ENCODE measurements around the gene ITIH4. TPM values are rescaled to one million over a fixed set of nuclear protein-coding genes. Genes with fewer than 3 reads are reported as not detected.

ITIH4 gene
- total RNA-seq, 4 donors from 2014 or later: 1.2 to 7.0 (median 3.4) TPM

- peaks cover 0 to 39% of the 10 kb centered on the region in 2 donors for H3K36me3 ChIP-seq
- H3K9me3 ChIP-seq: no peaks in the 10 kb centered on the region
- peaks cover 0 to 48% (median 18%) of the 10 kb centered on the region in 3 donors for H3K4me1 ChIP-seq
- no peak for ATAC-seq
- TF ChIP-seq POLR2A (IDR thresholded peaks at IDR 0.05): no peak
- TF ChIP-seq EP300 (IDR thresholded peaks at IDR 0.05): no peak
- no peak for TF ChIP-seq POLR2AphosphoS5 (IDR thresholded peaks at IDR 0.05)
- no peak for TF ChIP-seq CTCF (IDR thresholded peaks at IDR 0.05)
- H3K27me3 ChIP-seq: no peaks in the 10 kb centered on the region
- peak overlapping the region in 1 of 2 donors; percentile 15 for H3K4me3 ChIP-seq
- peak overlapping the region in 2 of 4 donors; percentile 67 to 75 for H3K27ac ChIP-seq
- 90 to 98% methylated on average over 4 to 9 of the region's 14 CpGs for WGBS, 2 donors (ENCODE audit: low coverage in 1 of 2)
Observed at GRCh38 chr3:52833202-52833601, 2.7 kb upstream of the ITIH4 start.

GRCh38 chr3:52831500-52832301, 1.2 kb upstream of the ITIH4 start:
- Histone ChIP-seq H3K4me1 (peaks cover 0 to 48% (median 18%) of the 10 kb centered on the region in 3 donors), H3K27ac (peak overlapping the region in 3 of 4 donors; percentile 35 to 54 (median 43)), H3K27me3 (no peaks in the 10 kb centered on the region), H3K4me3 (no peak overlapping the region), H3K36me3 (peaks cover 0 to 30% of the 10 kb centered on the region in 2 donors), H3K9me3 (no peaks in the 10 kb centered on the region)
- TF ChIP-seq POLR2A (IDR thresholded peaks at IDR 0.05) (no peak), POLR2AphosphoS5 (IDR thresholded peaks at IDR 0.05) (peak; percentile 28)
- peak; percentile 46 for ATAC-seq
- WGBS, 2 donors (ENCODE audit: low coverage in 1 of 2): 5 to 72% methylated on average over 3 to 4 of the region's 21 CpGs

GRCh38 chr3:52829906-52830463, 487 bp downstream of the ITIH4 start:
- H3K27me3 ChIP-seq: no peaks in the 10 kb centered on the region
- 88 to 100% methylated on average over 1 to 5 of the region's 10 CpGs for WGBS, 2 donors (ENCODE audit: low coverage in 1 of 2)

GRCh38 chr3:52829482-52829881, 990 bp downstream of the ITIH4 start:
- WGBS, 2 donors (ENCODE audit: low coverage in 1 of 2): 100% methylated on average over 1 of the region's 3 CpGs; no CpG with 5 or more reads in 1 of the 2 donors
- Histone ChIP-seq H3K27me3 (no peaks in the 10 kb centered on the region), H3K36me3 (peaks cover 0 to 22% of the 10 kb centered on the region in 2 donors), H3K4me1 (peaks cover 0 to 27% (median 6%) of the 10 kb centered on the region in 3 donors), H3K27ac (no peak overlapping the region), H3K4me3 (no peak overlapping the region), H3K9me3 (no peaks in the 10 kb centered on the region)
- no peak for TF ChIP-seq POLR2AphosphoS5 (IDR thresholded peaks at IDR 0.05)
- no peak for TF ChIP-seq EP300 (IDR thresholded peaks at IDR 0.05)
- ATAC-seq: no peak

More at GRCh38 chr3:52829906-52830463, 487 bp downstream of the ITIH4 start:
- TF ChIP-seq POLR2AphosphoS5 (IDR thresholded peaks at IDR 0.05) (no peak), CTCF (IDR thresholded peaks at IDR 0.05) (no peak), EP300 (IDR thresholded peaks at IDR 0.05) (no peak), POLR2A (IDR thresholded peaks at IDR 0.05) (no peak)
- no peak for ATAC-seq
- H3K4me3 ChIP-seq: no peak overlapping the region
- H3K36me3 ChIP-seq: peaks cover 0 to 23% of the 10 kb centered on the region in 2 donors
- no peaks in the 10 kb centered on the region for H3K9me3 ChIP-seq
- peaks cover 0 to 32% (median 6%) of the 10 kb centered on the region in 3 donors for H3K4me1 ChIP-seq
- H3K27ac ChIP-seq: no peak overlapping the region

GRCh38 chr3:52827866-52828376, 2.6 kb downstream of the ITIH4 start:
- TF ChIP-seq EP300 (IDR thresholded peaks at IDR 0.05) (no peak), CTCF (IDR thresholded peaks at IDR 0.05) (no peak), POLR2AphosphoS5 (IDR thresholded peaks at IDR 0.05) (no peak), POLR2A (IDR thresholded peaks at IDR 0.05) (no peak)

More at GRCh38 chr3:52827866-52828376, 2.6 kb downstream of the ITIH4 start:
- H3K9me3 ChIP-seq: no peaks in the 10 kb centered on the region
- WGBS, 2 donors (ENCODE audit: low coverage in 1 of 2): no CpG with 5 or more reads among the region's 10 CpGs
- no peak overlapping the region for H3K4me3 ChIP-seq
- no peak for ATAC-seq
- peaks cover 0 to 32% of the 10 kb centered on the region in 2 donors for H3K36me3 ChIP-seq
- no peak overlapping the region for H3K27ac ChIP-seq
- peaks cover 0 to 20% (median 6%) of the 10 kb centered on the region in 3 donors for H3K4me1 ChIP-seq
- H3K27me3 ChIP-seq: no peaks in the 10 kb centered on the region
